GM12874 (cell line): ENCODE data around the gene DGKB.

ENCODE experiments used
- CTCF ChIP-seq: IDR thresholded peaks from 2 replicates; pipeline ENCODE4 v1.5.1; 2011; ENCODE audit warnings: low read depth, mild to moderate bottlenecking, control low read depth, low read length, moderate library complexity; ENCODE audit not compliant: insufficient read depth

DGKB gene

GRCh38 chr7:14902589-14903067 lies at the start of gene DGKB:
Gene DGKB, minus strand, starts transcription at chr7:14902751.
- no peak for TF ChIP-seq CTCF

DNA sequence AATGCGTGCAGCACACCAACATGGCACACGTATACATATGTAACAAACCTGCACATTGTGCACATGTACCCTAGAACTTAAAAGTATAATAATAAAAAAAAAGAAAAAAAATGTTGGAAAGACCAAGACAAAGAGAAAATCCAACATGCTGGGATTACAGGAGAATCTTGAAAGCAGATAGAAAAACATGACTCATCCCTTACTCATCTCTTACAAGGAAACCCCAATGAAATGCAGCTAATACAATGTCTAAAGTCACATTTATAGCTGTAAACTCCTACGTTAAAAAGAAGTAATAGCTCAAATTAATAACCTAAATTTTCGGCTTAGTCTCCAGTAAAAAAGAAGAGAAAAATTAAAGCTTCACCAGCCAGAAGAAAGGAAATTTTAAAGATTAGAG lies 47.5 kb upstream of the DGKB start:
- no peak for TF ChIP-seq CTCF

GRCh38 chr7:14938181-14938580 lies 35.6 kb upstream of the DGKB start:
- TF ChIP-seq CTCF = no peak

- no peak for TF ChIP-seq CTCF
Observed at GRCh38 chr7:14937581-14937980, 35.0 kb upstream of the DGKB start.

DNA sequence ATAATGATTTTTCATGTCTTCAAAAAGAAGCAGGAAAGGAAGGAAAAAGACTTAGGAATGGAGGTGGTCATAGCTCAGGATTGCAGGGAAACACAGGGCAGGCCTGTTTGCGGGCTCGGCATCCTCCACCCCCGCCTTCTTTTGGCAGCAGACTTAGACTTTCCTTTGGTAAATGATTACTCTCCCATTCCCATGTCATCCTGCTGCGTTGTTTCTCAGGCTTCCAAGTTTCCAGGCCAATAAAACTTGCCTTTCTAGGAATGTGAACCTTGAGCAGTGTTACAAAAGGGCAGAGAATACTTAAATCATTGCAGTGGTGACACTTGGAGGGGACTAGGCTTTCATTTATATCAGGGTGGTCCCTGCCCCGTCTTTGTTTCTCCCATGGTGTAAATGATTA lies 34.0 kb upstream of the DGKB start:
- TF ChIP-seq CTCF = no peak

DNA sequence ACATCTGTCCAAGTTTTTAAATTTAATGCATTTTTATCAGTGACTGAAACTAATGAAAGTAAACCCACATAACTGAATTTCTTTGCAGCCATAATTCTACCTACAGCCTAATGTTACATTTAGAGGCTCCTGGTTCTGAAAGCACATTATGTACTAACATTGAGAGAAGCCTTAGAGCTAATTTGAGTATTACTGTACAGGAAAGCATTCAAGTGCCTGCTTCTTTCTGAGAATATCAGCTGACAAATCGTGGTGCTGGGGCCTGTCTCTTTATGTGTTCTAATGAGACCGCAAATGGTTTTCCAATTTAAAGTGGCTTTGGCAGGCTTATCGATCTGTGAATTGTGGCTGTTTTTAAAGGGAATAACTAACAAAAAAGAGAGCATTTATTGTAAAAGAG lies 32.3 kb upstream of the DGKB start:
- TF ChIP-seq CTCF = no peak

DNA sequence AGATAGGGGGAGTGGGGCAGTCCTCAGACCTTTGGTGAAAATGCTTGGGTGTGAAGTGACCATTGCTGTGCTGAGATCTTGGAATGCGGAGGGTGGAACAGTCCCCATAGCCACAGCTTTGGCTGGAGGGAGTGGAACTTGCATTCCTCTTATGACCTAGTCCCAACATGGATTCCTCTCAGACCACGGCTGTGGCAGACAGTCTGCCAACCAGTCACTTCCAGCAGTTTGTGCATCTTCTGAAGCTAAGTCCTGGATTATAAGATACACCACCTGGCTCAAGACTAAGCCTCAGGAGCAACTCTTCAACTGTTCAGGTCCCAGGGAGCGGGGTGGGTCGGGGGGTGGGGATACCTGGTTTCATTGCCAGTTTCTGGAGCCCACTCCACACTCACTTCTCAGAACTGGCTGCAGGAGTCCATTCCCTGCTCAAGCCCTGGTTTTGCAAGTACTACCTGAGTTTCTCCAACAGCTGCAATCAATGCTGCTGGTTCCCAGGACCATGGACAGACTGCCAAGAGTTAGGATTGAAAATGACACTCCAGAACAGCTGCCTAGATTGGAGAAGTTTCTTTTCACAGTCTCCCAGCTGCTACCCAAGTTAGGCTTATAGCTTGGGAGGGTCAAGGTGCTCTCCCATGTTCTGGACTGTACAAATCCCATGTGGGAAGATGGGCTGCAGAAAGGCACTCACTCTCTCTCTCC lies 29.1 kb upstream of the DGKB start:
- TF ChIP-seq CTCF = no peak
